ENCODE data around the gene ATP6V1F. TPM values are rescaled to one million over a fixed set of nuclear protein-coding genes. Genes with fewer than 3 reads are reported as not detected.
"Not testable (repeated sequence)": the region's sequence is repeated elsewhere in the genome, so short reads cannot be mapped to it uniquely, and the experiment has no call there.

The ATP6V1F gene
- total RNA-seq, 1 donor from 2014 or later = 127 TPM

GRCh38 chr7:128909625-128910568 is 47.2 kb downstream of the ATP6V1F start:
- Mint-ChIP-seq H3K4me1 (no peaks in the 10 kb centered on the region), H3K27me3 (peaks cover 45% of the 10 kb centered on the region), H3K36me3 (ENCODE audit: low read depth) (no peaks in the 10 kb centered on the region), H3K9me3 (no peaks in the 10 kb centered on the region), H3K4me3 (no peak overlapping the region), H3K27ac (no peak overlapping the region)
- intact Hi-C loops (cut with micrococcal nuclease) = loop anchor here (10.0 kb wide), 1 partner anchor 305 kb away; no protein-coding TSS in a partner anchor
- DNase-seq = no peak

GRCh38 chr7:128910569-128910945 is 47.9 kb downstream of the ATP6V1F start, which contains the start of gene KCP:
KCP (minus strand) TSS chr7:128910709; CDS start chr7:128910676, 33 bp downstream.
- Mint-ChIP-seq H3K4me3 (no peak within 1 kb of the TSS), H3K27ac (no peak within 1 kb of the TSS), H3K9me3 (no peaks in the 10 kb centered on the region), H3K36me3 (ENCODE audit: low read depth) (no peaks in the 10 kb centered on the region), H3K27me3 (peaks cover 48% of the 10 kb centered on the region), H3K4me1 (peaks cover 3% of the 10 kb centered on the region)
- DNase-seq = no peak
- intact Hi-C loops (cut with micrococcal nuclease) = no loop called here

- Mint-ChIP-seq H3K27ac (no peak overlapping the region), H3K4me3 (no peak overlapping the region), H3K4me1 (peaks cover 4% of the 10 kb centered on the region), H3K36me3 (ENCODE audit: low read depth) (no peaks in the 10 kb centered on the region), H3K27me3 (peaks cover 53% of the 10 kb centered on the region), H3K9me3 (no peaks in the 10 kb centered on the region)
- intact Hi-C loops (cut with micrococcal nuclease) = no loop called here
- DNase-seq = no peak
These were observed 48.9 kb downstream of the ATP6V1F start for GRCh38 chr7:128911423-128912031.

GRCh38 chr7:128912281-128912680 is 49.6 kb downstream of the ATP6V1F start:
- Mint-ChIP-seq H3K4me3 (no peak overlapping the region), H3K27me3 (peaks cover 60% of the 10 kb centered on the region), H3K36me3 (ENCODE audit: low read depth) (no peaks in the 10 kb centered on the region), H3K27ac (no peak overlapping the region), H3K4me1 (peaks cover 4% of the 10 kb centered on the region), H3K9me3 (no peaks in the 10 kb centered on the region)
- intact Hi-C loops (cut with micrococcal nuclease) = no loop called here
- no peak for DNase-seq

GRCh38 chr7:128912709-128913495 is 50.2 kb downstream of the ATP6V1F start:
- H3K27ac Mint-ChIP-seq; H3K36me3 Mint-ChIP-seq (ENCODE audit: low read depth); H3K9me3 Mint-ChIP-seq; H3K4me3 Mint-ChIP-seq; intact Hi-C loops (cut with micrococcal nuclease); H3K4me1 Mint-ChIP-seq; DNase-seq: not testable (repeated sequence)
- peaks cover 59% of the 10 kb centered on the region for H3K27me3 Mint-ChIP-seq

- peaks cover 4% of the 10 kb centered on the region for H3K4me1 Mint-ChIP-seq
- H3K9me3 Mint-ChIP-seq = no peaks in the 10 kb centered on the region
- no peak overlapping the region for H3K4me3 Mint-ChIP-seq
- DNase-seq = no peak
- no peak overlapping the region for H3K27ac Mint-ChIP-seq
- H3K27me3 Mint-ChIP-seq = peaks cover 59% of the 10 kb centered on the region
- H3K36me3 Mint-ChIP-seq (ENCODE audit: low read depth) = no peaks in the 10 kb centered on the region
- intact Hi-C loops (cut with micrococcal nuclease) = no loop called here
These were observed 51.4 kb downstream of the ATP6V1F start for GRCh38 chr7:128913870-128914565.

GRCh38 chr7:128914566-128915151 is 52.0 kb downstream of the ATP6V1F start:
- Mint-ChIP-seq H3K27ac (no peak overlapping the region), H3K4me1 (peaks cover 4% of the 10 kb centered on the region), H3K36me3 (ENCODE audit: low read depth) (no peaks in the 10 kb centered on the region), H3K4me3 (no peak overlapping the region), H3K9me3 (no peaks in the 10 kb centered on the region), H3K27me3 (peaks cover 59% of the 10 kb centered on the region)
- DNase-seq = no peak
- intact Hi-C loops (cut with micrococcal nuclease) = no loop called here

GRCh38 chr7:128915271-128915819 is 52.7 kb downstream of the ATP6V1F start:
- Mint-ChIP-seq H3K27me3 (peaks cover 59% of the 10 kb centered on the region), H3K4me3 (peak overlapping the region; percentile 34)
- DNase-seq = no peak

More at GRCh38 chr7:128915271-128915819, 52.7 kb downstream of the ATP6V1F start:
- Mint-ChIP-seq H3K27ac (no peak overlapping the region), H3K36me3 (ENCODE audit: low read depth) (no peaks in the 10 kb centered on the region), H3K4me1 (peaks cover 4% of the 10 kb centered on the region), H3K9me3 (no peaks in the 10 kb centered on the region)
- intact Hi-C loops (cut with micrococcal nuclease) = no loop called here

Other genes starting within 250 kb of the ATP6V1F start
- 0.37 and 0.59 TPM in 2 replicates for gene GARIN1A, start 190.6 kb upstream of the ATP6V1F start, total RNA-seq
- gene CALU, start 123.5 kb upstream of the ATP6V1F start, total RNA-seq = 56.2 and 57.2 TPM in 2 replicates
- not detected in 2 replicates for gene OPN1SW, start 87.1 kb upstream of the ATP6V1F start, total RNA-seq
- 9.2 and 10.6 TPM in 2 replicates for gene CCDC136, start 70.9 kb upstream of the ATP6V1F start, total RNA-seq
- gene FLNC, start 32.5 kb upstream of the ATP6V1F start, total RNA-seq = 0.02 and 0.09 TPM in 2 replicates
- gene KCP, start 47.9 kb downstream of the ATP6V1F start, total RNA-seq = 0.09 and 0.17 TPM in 2 replicates
- 16.2 and 18.6 TPM in 2 replicates for gene IRF5, start 75.1 kb downstream of the ATP6V1F start, total RNA-seq
- 54.1 and 56.9 TPM in 2 replicates for gene TNPO3, start 192.3 kb downstream of the ATP6V1F start, total RNA-seq

Measured in activated CD4-positive, alpha-beta T cell treated with anti-CD3 and anti-CD28 coated beads, Interleukin-2, amount 10 ng/mL, durations not matched to agents 24 days and 14 days (primary cell).